GM10248 (cell line): ENCODE measurements around the gene TEX44.

Source experiments
- CTCF ChIA-PET: fragments of 300-600 bp; sonication (Branson Sonifier 250); formaldehyde crosslinking; extraction: SDS; loops from one replicate; lab custom pipeline; 2021; ENCODE audit warnings: antibody characterized with exemption; lab: Yijun Ruan, JAX
- POLR2A ChIA-PET: fragments of 350-650 bp; sonication (Branson Sonifier 250); formaldehyde crosslinking; extraction: SDS; loops from one replicate; lab custom pipeline; 2020; ENCODE audit warnings: antibody characterized with exemption; lab: Yijun Ruan, JAX
- DNase-seq: peaks from one replicate; pipeline ENCODE4 v3.0.0; 2012; ENCODE audit errors: extremely low spot score
- TF ChIP-seq, protein P1 (sequence below): IDR thresholded peaks from 2 replicates; pipeline ENCODE4 v1.5.1; 2012; ENCODE audit warnings: mild to moderate bottlenecking, low read depth; ENCODE audit errors: extremely low read depth, missing control alignments, control extremely low read depth

Gene TEX44

DNA sequence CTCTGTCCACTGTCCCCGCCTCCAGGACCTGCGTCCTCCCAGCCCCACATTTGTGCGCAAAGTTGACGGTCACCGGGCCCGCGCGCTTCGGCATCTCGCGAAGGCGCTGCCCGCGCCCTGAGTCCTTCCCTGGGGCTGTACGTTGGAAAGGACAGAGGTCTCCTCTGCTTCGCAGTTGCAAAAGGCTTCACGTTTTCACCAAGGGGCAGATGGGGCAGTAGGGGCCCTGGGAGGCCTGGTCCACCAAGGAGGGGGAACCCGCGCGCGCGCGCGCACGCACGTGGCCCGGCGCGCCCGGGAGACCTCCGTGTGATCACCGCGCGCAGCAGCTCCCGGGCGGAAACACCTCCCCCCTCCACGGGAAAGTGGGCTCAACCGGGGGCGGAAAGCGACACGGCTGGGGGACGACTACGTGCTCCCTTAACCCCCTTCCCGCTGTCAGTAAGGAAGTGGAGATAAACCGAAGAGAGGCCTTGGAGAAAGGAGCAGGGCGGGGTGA lies 21.9 kb downstream of the TEX44 start:
- POLR2A ChIA-PET, result interaction anchor here (0.6 to 4.2 kb wide), 6 partner anchors 13 to 107 kb away, joined by 3 to 33 read pairs (median 10); partner anchors contain the start of gene PTMA
- CTCF ChIA-PET, result interaction anchor here (1.0 to 15.5 kb wide), 14 partner anchors 10 to 101 kb away, joined by 3 to 243 read pairs (median 6); partner anchors contain the start of gene PTMA
- TF ChIP-seq, protein P1, sequence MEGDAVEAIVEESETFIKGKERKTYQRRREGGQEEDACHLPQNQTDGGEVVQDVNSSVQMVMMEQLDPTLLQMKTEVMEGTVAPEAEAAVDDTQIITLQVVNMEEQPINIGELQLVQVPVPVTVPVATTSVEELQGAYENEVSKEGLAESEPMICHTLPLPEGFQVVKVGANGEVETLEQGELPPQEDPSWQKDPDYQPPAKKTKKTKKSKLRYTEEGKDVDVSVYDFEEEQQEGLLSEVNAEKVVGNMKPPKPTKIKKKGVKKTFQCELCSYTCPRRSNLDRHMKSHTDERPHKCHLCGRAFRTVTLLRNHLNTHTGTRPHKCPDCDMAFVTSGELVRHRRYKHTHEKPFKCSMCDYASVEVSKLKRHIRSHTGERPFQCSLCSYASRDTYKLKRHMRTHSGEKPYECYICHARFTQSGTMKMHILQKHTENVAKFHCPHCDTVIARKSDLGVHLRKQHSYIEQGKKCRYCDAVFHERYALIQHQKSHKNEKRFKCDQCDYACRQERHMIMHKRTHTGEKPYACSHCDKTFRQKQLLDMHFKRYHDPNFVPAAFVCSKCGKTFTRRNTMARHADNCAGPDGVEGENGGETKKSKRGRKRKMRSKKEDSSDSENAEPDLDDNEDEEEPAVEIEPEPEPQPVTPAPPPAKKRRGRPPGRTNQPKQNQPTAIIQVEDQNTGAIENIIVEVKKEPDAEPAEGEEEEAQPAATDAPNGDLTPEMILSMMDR, result no peak
- DNase-seq, result peak; percentile 50

DNA sequence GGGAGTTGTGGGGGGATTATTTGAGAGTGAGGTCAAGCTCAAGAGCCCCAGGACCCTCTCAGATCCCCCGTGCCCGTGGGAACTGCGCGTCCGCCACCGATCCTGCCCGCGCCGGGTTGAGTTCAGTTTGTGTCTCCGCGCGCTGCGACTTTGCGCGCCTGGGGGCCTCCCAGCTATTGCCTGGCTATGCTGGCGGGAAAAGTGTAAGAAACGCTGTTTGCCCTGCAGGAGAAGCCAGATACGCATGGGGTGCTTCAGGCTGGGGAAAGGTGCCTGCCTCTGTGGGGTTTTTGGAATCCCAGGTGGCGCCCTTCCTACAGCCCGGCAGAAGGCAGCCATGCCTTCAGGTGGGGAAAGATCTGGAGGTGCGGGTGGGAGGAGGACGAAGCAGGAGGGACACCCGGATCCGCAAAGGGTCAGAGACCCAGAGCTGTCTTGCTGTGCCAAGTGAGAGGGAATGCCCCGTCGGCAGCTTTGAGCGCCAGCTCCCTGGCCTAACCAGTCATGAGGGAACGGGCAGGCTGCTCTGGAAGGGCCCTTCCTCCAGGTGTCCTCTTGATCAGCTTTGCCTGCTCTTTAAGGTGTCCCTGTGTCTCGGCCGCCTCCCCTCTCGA lies 22.5 kb downstream of the TEX44 start:
- DNase-seq, result peak; percentile 34
- TF ChIP-seq, protein P1, result peak; percentile 39
- ChIA-PET CTCF (interaction anchor here (1.0 to 15.5 kb wide), 10 partner anchors 9 to 100 kb away, joined by 3 to 243 read pairs (median 4); partner anchors contain the start of gene PTMA), POLR2A (interaction anchor here (0.6 to 4.2 kb wide), 3 partner anchors 13 to 92 kb away, joined by 5 to 33 read pairs (median 13); partner anchors contain the start of gene PTMA)

DNA sequence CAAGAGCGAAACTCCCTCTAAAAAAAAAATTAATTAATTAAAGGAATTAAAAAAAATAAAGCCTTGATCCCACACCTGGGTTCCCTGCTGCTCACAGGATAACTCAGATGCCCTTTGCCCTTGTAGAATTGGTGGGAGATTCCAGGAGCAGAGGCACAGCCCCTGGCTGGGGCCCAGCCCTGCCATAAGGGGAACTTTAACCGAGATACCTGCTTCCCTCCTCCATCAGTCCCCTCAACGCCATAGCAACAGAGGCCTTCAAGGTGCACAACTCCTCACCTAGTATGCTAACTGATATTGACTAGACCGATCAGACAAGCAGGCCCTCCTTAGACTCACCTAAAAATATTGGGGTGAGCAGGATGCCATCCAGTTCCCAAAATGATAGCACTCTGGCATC lies 23.6 kb downstream of the TEX44 start:
- TF ChIP-seq, protein P1, result no peak
- ChIA-PET POLR2A (no interaction called here), CTCF (interaction anchor here (1.2 to 15.5 kb wide), 2 partner anchors 9 to 58 kb away, joined by 4 to 243 read pairs; no protein-coding TSS in a partner anchor)
- no peak for DNase-seq

DNA sequence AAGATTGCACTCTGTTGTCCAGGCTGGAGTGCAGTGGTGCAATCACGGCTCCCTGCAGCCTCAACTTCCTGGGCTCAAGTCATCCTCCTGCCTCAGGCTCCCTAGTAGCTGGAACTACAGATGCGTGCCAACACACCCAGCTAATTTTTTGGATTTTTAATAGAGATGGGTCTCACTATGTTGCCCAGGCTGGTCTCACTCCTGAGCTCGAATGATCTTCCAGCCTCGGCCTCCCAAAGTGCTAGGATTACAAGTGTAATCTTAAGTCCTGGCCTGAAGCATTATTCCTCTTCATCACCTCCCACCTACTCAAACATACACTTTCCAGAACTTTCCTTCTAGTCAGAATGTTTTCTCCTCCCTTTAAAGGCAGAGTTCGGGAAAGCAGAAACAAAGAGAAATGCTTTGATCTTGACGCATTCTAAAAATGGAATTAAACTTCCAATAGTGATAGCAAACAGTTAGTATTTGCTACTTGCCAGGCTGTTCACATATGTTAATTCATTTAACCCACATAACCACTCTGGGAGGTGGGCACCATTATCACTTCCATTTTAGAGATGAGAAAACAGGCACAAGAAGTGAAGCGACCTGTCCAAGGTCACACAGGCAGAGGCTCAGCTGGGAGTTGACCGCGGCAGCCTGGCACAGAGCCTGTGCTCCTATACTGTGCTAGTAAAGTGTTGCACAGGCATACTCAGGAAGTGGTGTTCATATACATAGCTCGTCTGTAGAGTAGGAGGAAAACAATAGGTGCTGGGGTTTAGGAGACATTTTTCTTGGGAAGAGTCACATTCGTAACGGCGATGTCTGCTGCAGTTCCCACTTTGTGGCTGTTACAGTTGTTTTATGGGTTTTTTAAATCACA lies 24.6 kb downstream of the TEX44 start:
- TF ChIP-seq, protein P1, result no peak
- ChIA-PET POLR2A (no interaction called here), CTCF (interaction anchor here (0.6 to 15.5 kb wide), 7 partner anchors 8 to 97 kb away, joined by 3 to 243 read pairs (median 5); no protein-coding TSS in a partner anchor)
- no peak for DNase-seq

DNA sequence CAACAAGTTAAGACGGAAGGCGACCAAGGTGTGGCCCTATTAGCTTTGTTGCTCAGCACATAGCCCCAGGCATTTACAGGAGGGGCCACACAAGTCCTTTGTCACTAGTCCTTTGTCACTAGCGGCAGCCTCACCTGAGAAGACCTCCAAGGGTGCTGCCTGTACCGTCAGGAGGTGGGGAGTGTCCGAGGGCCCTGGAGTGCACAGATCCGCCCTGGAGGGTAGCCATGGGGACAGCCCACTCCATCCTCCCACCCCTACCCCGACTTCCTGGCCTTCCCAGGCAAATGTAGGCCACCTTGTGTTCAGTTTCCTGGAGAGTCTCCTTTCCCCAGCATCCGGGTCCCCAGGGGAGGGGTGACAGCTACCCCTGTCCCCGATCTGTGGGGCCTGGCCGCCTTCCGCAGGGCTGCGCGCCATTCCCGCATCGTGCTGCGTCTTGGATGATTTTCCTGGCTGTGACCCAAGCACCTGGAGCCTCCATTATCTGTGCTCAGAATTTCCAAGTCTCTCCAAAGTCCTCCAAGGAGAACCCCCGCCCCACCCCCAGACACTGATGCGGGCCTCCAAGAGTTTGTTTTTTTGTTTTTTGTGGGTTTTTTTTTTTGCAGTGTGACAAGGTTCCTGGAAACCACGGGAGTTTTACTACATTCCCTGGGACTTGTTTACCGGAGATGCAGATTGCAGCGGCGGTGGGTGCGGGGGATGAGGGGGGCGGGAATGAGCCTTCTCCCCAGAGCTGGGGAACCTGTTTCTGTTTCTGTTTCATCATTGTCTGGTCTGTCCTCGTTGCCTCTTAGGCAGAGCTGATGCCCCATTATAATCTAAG lies 28.6 kb downstream of the TEX44 start:
- TF ChIP-seq, protein P1, result no peak
- ChIA-PET CTCF (interaction anchor here (0.8 to 2.3 kb wide), 8 partner anchors 8 to 65 kb away, joined by 3 to 7 read pairs (median 4); no protein-coding TSS in a partner anchor), POLR2A (no interaction called here)
- DNase-seq, result no peak
